ENCODE data around the gene PAX7.

Gene PAX7

GRCh38 chr1:18716112-18716784 is 85.6 kb downstream of the PAX7 start:
- no peak overlapping the region for H3K9ac ChIP-seq (ENCODE audit: low read depth in 1 of 2, low read length in 2 of 2)
- H3K27ac ChIP-seq (ENCODE audit: low read depth, low read length) = no peak overlapping the region
- no peaks in the 10 kb centered on the region for H3K4me1 ChIP-seq (ENCODE audit: control insufficient read depth in 1 of 2, insufficient read depth in 2 of 2, low read length in 2 of 2)
- no peak overlapping the region for H3K4me3 ChIP-seq (ENCODE audit: low read depth in 1 of 2, low read length in 2 of 2)
- H3K9me3 ChIP-seq (ENCODE audit: control insufficient read depth in 1 of 2, low read length in 2 of 2) = no peaks in the 10 kb centered on the region
- no peaks in the 10 kb centered on the region for H3K36me3 ChIP-seq (ENCODE audit: control insufficient read depth in 1 of 2, insufficient read depth in 2 of 2, low read length in 2 of 2)
- peaks cover 45 to 50% of the 10 kb centered on the region in 2 donors for H3K27me3 ChIP-seq (ENCODE audit: control insufficient read depth in 1 of 2, insufficient read depth in 2 of 2, low read length in 2 of 2)

- Histone ChIP-seq H3K27me3 (ENCODE audit: control insufficient read depth in 1 of 2, insufficient read depth in 2 of 2, low read length in 2 of 2) (peaks cover 52 to 53% of the 10 kb centered on the region in 2 donors), H3K9me3 (ENCODE audit: control insufficient read depth in 1 of 2, low read length in 2 of 2) (no peaks in the 10 kb centered on the region), H3K36me3 (ENCODE audit: control insufficient read depth in 1 of 2, insufficient read depth in 2 of 2, low read length in 2 of 2) (no peaks in the 10 kb centered on the region), H3K9ac (ENCODE audit: low read depth in 1 of 2, low read length in 2 of 2) (no peak overlapping the region), H3K4me3 (ENCODE audit: low read depth in 1 of 2, low read length in 2 of 2) (no peak overlapping the region), H3K4me1 (ENCODE audit: control insufficient read depth in 1 of 2, insufficient read depth in 2 of 2, low read length in 2 of 2) (no peaks in the 10 kb centered on the region), H3K27ac (ENCODE audit: low read depth, low read length) (no peak overlapping the region)
Measured at GRCh38 chr1:18716785-18717678, 86.4 kb downstream of the PAX7 start.

- Histone ChIP-seq H3K4me3 (ENCODE audit: low read depth in 1 of 2, low read length in 2 of 2) (no peak overlapping the region), H3K9me3 (ENCODE audit: control insufficient read depth in 1 of 2, low read length in 2 of 2) (no peaks in the 10 kb centered on the region), H3K27ac (ENCODE audit: low read depth, low read length) (no peak overlapping the region), H3K9ac (ENCODE audit: low read depth in 1 of 2, low read length in 2 of 2) (no peak overlapping the region), H3K27me3 (ENCODE audit: control insufficient read depth in 1 of 2, insufficient read depth in 2 of 2, low read length in 2 of 2) (peaks cover 57 to 71% of the 10 kb centered on the region in 2 donors), H3K4me1 (ENCODE audit: control insufficient read depth in 1 of 2, insufficient read depth in 2 of 2, low read length in 2 of 2) (no peaks in the 10 kb centered on the region), H3K36me3 (ENCODE audit: control insufficient read depth in 1 of 2, insufficient read depth in 2 of 2, low read length in 2 of 2) (no peaks in the 10 kb centered on the region)
Measured at GRCh38 chr1:18719786-18720451, 89.3 kb downstream of the PAX7 start.

DNA sequence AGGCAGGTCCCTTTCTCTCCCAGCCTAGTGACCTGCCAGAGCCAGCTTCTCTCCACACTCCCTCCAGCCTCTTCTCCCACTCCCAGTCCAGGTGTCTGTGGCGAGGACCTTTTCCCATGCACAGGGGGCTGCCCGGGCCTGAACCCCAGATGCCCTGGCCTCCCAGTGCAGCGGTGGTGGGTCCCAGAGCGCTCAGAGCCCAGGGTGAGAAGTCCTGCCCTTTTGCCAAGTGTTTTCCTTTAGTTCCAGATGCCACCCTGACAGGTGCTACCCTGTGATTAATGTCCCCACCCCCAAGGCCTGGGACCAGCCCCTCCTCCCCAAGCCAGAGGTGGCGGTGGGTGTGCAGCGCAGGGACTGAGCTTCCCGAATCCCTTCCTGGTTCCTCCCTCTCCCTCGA is 90.4 kb downstream of the PAX7 start:
- Histone ChIP-seq H3K27ac (ENCODE audit: low read depth, low read length) (no peak overlapping the region), H3K9me3 (ENCODE audit: control insufficient read depth in 1 of 2, low read length in 2 of 2) (no peaks in the 10 kb centered on the region), H3K36me3 (ENCODE audit: control insufficient read depth in 1 of 2, insufficient read depth in 2 of 2, low read length in 2 of 2) (no peaks in the 10 kb centered on the region), H3K4me1 (ENCODE audit: control insufficient read depth in 1 of 2, insufficient read depth in 2 of 2, low read length in 2 of 2) (no peaks in the 10 kb centered on the region), H3K27me3 (ENCODE audit: control insufficient read depth in 1 of 2, insufficient read depth in 2 of 2, low read length in 2 of 2) (peaks cover 48 to 71% of the 10 kb centered on the region in 2 donors), H3K4me3 (ENCODE audit: low read depth in 1 of 2, low read length in 2 of 2) (no peak overlapping the region), H3K9ac (ENCODE audit: low read depth in 1 of 2, low read length in 2 of 2) (no peak overlapping the region)

- peaks cover 43 to 64% of the 10 kb centered on the region in 2 donors for H3K27me3 ChIP-seq (ENCODE audit: control insufficient read depth in 1 of 2, insufficient read depth in 2 of 2, low read length in 2 of 2)
- H3K36me3 ChIP-seq (ENCODE audit: control insufficient read depth in 1 of 2, insufficient read depth in 2 of 2, low read length in 2 of 2) = no peaks in the 10 kb centered on the region
- H3K27ac ChIP-seq (ENCODE audit: low read depth, low read length) = no peak overlapping the region
- H3K4me1 ChIP-seq (ENCODE audit: control insufficient read depth in 1 of 2, insufficient read depth in 2 of 2, low read length in 2 of 2) = no peaks in the 10 kb centered on the region
- H3K9ac ChIP-seq (ENCODE audit: low read depth in 1 of 2, low read length in 2 of 2) = no peak overlapping the region
- H3K4me3 ChIP-seq (ENCODE audit: low read depth in 1 of 2, low read length in 2 of 2) = no peak overlapping the region
- no peaks in the 10 kb centered on the region for H3K9me3 ChIP-seq (ENCODE audit: control insufficient read depth in 1 of 2, low read length in 2 of 2)
Measured at GRCh38 chr1:18721776-18722175, 91.1 kb downstream of the PAX7 start.

GRCh38 chr1:18722270-18722669 is 91.6 kb downstream of the PAX7 start:
- Histone ChIP-seq H3K4me1 (ENCODE audit: control insufficient read depth in 1 of 2, insufficient read depth in 2 of 2, low read length in 2 of 2) (no peaks in the 10 kb centered on the region), H3K27ac (ENCODE audit: low read depth, low read length) (no peak overlapping the region), H3K36me3 (ENCODE audit: control insufficient read depth in 1 of 2, insufficient read depth in 2 of 2, low read length in 2 of 2) (no peaks in the 10 kb centered on the region), H3K9me3 (ENCODE audit: control insufficient read depth in 1 of 2, low read length in 2 of 2) (no peaks in the 10 kb centered on the region), H3K9ac (ENCODE audit: low read depth in 1 of 2, low read length in 2 of 2) (no peak overlapping the region), H3K4me3 (ENCODE audit: low read depth in 1 of 2, low read length in 2 of 2) (no peak overlapping the region), H3K27me3 (ENCODE audit: control insufficient read depth in 1 of 2, insufficient read depth in 2 of 2, low read length in 2 of 2) (peaks cover 45 to 62% of the 10 kb centered on the region in 2 donors)

DNA sequence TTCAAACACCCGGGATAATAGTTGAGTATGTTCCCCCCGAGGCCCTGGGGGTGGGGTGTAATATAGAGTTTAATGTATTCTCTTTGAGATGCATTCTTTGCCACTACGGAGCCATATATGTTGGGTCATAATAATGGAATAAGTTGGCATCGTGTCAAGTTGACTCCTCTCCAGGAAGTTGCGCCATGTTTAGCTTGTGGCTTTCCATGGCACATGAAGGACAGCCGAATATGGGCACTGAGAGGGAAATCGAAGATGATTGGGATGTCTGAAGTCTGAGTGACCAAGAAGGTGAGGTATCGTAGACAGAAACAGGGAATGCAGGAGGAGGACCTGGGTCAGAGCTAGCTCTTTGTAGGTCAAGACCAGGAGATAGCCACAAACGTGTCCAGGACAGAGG is 92.6 kb downstream of the PAX7 start:
- Histone ChIP-seq H3K4me1 (ENCODE audit: control insufficient read depth in 1 of 2, insufficient read depth in 2 of 2, low read length in 2 of 2) (no peaks in the 10 kb centered on the region), H3K9me3 (ENCODE audit: control insufficient read depth in 1 of 2, low read length in 2 of 2) (no peaks in the 10 kb centered on the region), H3K27me3 (ENCODE audit: control insufficient read depth in 1 of 2, insufficient read depth in 2 of 2, low read length in 2 of 2) (peaks cover 41 to 52% of the 10 kb centered on the region in 2 donors), H3K27ac (ENCODE audit: low read depth, low read length) (no peak overlapping the region), H3K9ac (ENCODE audit: low read depth in 1 of 2, low read length in 2 of 2) (no peak overlapping the region), H3K4me3 (ENCODE audit: low read depth in 1 of 2, low read length in 2 of 2) (no peak overlapping the region), H3K36me3 (ENCODE audit: control insufficient read depth in 1 of 2, insufficient read depth in 2 of 2, low read length in 2 of 2) (no peaks in the 10 kb centered on the region)

DNA sequence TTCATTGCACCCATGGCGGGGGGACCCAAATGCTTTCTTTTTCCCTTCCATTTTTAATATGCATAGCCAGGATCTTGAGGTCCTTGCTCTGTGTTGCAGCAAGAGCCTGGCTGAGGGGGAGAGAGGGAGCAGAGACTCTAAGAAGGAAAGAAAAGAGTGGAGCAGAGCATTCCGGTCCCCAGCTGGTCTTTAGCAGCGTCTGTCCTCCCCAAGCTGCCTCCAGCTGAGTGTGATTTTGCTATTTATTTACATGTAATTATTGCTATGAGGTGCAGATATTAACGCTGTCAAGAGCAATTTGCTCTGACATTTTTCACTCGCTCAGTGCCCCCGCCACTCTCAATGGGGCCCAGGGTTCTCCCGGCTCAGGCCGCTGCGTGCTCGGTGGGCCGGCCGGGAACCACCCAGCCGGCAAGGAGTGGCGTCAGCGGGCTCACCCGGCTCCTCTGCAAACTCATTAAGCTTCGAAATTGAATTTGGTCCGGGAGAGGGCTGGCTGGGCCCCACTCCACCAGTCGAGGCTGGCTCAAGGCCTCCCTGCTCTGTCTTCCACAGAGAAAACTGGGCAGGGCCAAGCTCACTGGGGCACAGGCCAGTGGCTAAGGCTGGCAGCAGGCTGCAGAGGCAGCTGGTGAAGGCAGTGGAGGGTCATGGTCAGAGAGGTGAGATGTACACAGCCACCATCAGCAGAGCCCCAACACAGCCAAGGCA is 93.2 kb downstream of the PAX7 start:
- no peak overlapping the region for H3K4me3 ChIP-seq (ENCODE audit: low read depth in 1 of 2, low read length in 2 of 2)
- H3K27me3 ChIP-seq (ENCODE audit: control insufficient read depth in 1 of 2, insufficient read depth in 2 of 2, low read length in 2 of 2) = peaks cover 38 to 49% of the 10 kb centered on the region in 2 donors
- no peak overlapping the region for H3K27ac ChIP-seq (ENCODE audit: low read depth, low read length)
- H3K9ac ChIP-seq (ENCODE audit: low read depth in 1 of 2, low read length in 2 of 2) = no peak overlapping the region
- no peaks in the 10 kb centered on the region for H3K36me3 ChIP-seq (ENCODE audit: control insufficient read depth in 1 of 2, insufficient read depth in 2 of 2, low read length in 2 of 2)
- H3K4me1 ChIP-seq (ENCODE audit: control insufficient read depth in 1 of 2, insufficient read depth in 2 of 2, low read length in 2 of 2) = no peaks in the 10 kb centered on the region
- no peaks in the 10 kb centered on the region for H3K9me3 ChIP-seq (ENCODE audit: control insufficient read depth in 1 of 2, low read length in 2 of 2)

DNA sequence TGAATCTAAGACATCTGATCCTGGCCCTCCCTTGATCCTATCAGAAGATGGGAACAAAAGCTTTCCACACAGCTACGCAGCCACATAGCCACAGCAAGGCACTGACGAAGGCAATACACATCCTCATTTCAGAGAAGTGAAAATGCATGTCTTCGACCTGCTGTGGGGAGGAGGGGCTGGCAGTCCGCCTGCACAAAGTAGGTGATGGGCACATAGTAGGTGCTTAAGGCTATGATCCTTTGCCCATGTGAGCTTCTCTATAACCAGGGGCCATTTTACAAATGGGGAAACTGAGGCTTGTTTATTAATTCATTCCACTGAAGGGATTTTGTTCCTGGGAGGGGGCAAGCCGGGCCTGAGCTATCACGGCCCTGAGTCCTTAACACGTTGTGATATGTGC is 94.2 kb downstream of the PAX7 start:
- Histone ChIP-seq H3K4me3 (ENCODE audit: low read depth in 1 of 2, low read length in 2 of 2) (no peak overlapping the region), H3K27me3 (ENCODE audit: control insufficient read depth in 1 of 2, insufficient read depth in 2 of 2, low read length in 2 of 2) (peaks cover 35 to 41% of the 10 kb centered on the region in 2 donors)

More for the DNA sequence above, 94.2 kb downstream of the PAX7 start:
- no peak overlapping the region for H3K9ac ChIP-seq (ENCODE audit: low read depth in 1 of 2, low read length in 2 of 2)
- H3K9me3 ChIP-seq (ENCODE audit: control insufficient read depth in 1 of 2, low read length in 2 of 2) = no peaks in the 10 kb centered on the region
- H3K36me3 ChIP-seq (ENCODE audit: control insufficient read depth in 1 of 2, insufficient read depth in 2 of 2, low read length in 2 of 2) = no peaks in the 10 kb centered on the region
- H3K4me1 ChIP-seq (ENCODE audit: control insufficient read depth in 1 of 2, insufficient read depth in 2 of 2, low read length in 2 of 2) = no peaks in the 10 kb centered on the region
- no peak overlapping the region for H3K27ac ChIP-seq (ENCODE audit: low read depth, low read length)

Measured in duodenal mucosa (tissue), 2 donors.